Amniotic epithelial cell (primary cell): ENCODE measurements around the gene PHF5A.
"Not testable (repeated sequence)": the region's sequence is repeated elsewhere in the genome, so short reads cannot be mapped to it uniquely, and the experiment has no call there.

Source experiments
- DNase-seq: peaks from one replicate; pipeline ENCODE4 v3.0.0-alpha.2; 2010; ENCODE audit warnings: low read depth

Gene PHF5A

GRCh38 chr22:41447435-41448188 lies 20.9 kb downstream of the PHF5A start:
- peak; percentile 57 for DNase-seq

DNA sequence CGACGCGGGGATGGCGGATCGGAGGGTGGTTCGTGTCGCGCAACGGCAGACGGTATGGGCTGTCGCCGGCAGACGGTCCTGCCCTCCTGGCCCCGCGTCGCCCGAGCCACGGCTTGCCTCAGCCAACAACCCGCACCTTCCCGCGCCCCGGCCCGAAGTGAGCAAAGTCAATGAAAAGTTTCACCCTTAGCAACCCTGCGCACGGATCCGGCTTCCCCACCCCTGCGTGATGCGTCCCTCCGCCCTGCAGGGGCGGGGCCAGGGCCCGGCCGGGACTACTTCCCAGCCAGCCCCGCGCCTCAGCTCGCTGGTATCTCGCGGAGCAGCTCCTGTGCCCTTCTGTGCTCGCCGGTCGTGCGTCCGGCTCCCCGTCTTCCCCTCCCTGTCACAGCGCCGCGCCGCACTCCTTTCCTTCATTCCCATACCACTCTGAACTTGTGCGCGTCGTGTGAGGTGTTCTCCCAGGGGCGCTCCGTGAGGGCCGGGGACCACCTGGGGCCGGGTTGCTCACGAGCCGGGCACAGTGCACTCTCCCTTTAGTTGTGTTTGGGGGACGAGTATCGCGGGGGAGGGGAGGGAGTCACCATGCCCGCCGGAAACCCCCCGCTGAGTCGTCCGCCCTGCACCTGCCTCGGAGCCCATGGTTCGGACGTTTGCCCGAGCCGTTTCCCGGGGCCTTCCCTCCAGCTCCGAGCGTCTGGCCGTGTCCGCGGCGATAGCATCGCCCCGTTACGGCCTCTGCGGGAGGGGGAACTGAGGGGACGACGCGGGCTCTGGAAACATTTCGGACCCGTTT lies 21.7 kb downstream of the PHF5A start, which contains the start of gene TOB2:
Gene TOB2, minus strand, starts transcription at position 163 of the 796 bp plus-strand sequence. CDS start 9,456 bp downstream, outside the sequence.
- DNase-seq, result peak; percentile 94

DNA sequence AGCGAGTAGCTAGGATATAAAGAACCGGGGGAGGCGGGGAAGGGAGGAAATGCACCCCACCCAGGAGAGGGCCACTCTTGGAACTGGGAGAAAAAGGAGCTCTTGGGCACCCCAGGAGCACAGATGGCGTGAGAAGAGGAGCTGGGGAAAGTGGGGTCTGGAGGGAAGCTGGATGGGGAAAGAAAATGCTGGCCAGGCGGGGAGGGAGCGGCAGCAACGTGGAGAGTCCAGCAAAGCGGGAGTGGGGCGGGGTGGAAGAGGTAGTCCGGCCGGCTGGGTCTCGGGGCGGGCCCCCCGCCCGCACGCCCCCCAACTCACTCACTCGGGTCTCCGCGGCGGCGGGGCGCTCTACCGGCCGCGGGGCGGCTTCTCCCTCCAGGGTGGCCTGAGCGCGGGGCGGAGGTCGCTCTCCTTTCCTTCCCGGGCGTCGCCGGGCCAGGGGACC lies 22.4 kb downstream of the PHF5A start:
- no peak for DNase-seq

GRCh38 chr22:41445129-41446056 lies 23.1 kb downstream of the PHF5A start:
- peak; percentile 61 for DNase-seq

DNA sequence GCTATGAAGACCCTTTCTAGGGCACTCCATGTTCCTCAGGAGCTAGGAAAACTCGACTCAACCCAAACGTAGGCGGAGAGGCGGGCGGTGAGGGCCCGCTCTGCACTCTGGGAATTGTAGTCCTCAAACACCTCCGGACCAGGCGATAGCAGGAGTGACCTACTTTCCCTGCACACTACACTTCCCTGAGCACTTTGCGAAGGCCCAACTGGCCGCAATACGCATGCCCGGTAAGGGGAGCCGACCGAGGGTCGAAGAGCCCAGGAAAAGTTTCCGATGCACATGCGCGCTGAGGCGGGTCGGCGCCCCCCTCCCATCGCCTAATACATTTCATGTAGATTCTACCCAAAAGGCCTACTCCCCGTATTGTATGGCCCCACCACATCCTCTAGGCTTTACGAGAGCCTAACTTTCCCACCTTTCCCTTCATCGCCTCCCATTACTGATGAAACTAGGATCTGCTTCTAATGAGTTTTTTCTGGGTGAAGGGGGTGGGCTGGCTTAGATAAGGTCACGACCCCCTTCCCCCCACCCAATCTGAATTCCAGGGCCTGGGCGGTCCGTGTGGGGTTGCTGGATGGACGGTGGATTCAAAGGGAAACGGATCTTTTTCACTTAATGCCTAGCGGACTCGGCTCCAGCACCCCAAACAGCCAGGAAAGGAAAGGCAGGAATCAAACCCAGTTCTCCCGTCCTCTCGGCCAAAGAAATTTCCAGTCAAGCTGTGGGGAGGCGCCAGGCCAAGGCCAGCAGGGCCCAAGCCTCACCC lies 23.9 kb downstream of the PHF5A start:
- DNase-seq, result peak; percentile 96

GRCh38 chr22:41442240-41442792 lies 26.2 kb downstream of the PHF5A start:
- DNase-seq, result no peak

- DNase-seq, result not testable (repeated sequence)
These were observed 28.0 kb downstream of the PHF5A start for GRCh38 chr22:41440511-41440910.

GRCh38 chr22:41437198-41437597 lies 31.3 kb downstream of the PHF5A start:
- DNase-seq, result no peak

DNA sequence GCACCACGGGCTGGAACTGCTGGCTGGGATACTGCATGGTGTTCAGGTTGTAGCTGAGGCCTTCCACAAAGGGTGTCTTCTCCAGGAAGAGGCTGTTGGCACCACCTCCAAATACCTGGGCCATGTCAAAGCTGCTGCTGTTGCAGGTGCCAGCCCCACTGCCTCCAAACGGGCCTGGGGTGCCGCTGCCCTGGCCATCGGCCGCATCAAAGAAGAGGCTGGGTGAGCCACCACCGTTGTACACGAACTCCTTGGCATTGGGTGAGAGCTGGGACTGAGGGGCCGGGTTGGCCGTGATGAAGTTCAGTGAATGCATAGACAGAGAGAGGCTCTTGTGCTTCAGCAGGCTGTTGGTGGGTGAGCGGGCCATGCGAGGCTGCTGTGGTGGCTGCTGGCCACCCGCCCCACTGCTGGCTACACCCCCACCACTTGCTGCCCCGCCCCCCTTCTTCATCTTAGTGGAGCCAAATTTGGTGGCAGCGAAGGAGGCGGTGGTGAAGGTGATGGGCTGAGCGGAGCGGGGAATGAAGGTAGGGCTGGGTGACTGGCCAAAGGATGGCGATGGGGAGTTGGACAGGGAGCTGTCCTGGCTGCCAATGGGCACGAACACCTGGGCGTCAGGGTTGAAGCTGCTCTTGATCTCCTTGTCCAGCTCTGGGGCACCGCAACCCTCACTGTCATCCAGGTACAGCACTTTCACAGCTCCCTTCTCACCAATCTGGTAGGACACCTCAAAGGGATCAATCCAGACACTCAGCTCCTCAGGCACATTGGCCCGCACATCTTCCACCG lies 32.0 kb downstream of the PHF5A start:
- DNase-seq, result no peak

DNA sequence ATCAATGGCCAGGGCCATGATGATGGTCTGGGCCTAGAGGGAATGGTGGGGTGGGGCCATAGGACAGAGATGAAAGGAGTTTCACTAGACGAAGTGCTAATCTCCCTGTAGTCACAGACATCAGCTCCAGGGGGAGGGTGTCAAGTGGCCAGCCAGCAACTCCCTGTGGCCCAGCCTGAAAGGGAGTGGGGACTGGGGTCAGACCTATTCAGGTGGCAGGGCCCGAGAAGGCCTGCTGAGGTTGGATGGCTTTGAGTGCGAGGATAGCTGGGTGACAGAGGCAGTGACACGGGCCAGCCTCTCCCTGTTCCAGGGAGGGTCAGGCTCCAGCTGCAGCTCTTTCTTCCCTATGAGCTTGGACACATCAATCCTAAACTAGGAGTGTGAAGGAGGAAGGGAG lies 32.9 kb downstream of the PHF5A start:
- no peak for DNase-seq

DNA sequence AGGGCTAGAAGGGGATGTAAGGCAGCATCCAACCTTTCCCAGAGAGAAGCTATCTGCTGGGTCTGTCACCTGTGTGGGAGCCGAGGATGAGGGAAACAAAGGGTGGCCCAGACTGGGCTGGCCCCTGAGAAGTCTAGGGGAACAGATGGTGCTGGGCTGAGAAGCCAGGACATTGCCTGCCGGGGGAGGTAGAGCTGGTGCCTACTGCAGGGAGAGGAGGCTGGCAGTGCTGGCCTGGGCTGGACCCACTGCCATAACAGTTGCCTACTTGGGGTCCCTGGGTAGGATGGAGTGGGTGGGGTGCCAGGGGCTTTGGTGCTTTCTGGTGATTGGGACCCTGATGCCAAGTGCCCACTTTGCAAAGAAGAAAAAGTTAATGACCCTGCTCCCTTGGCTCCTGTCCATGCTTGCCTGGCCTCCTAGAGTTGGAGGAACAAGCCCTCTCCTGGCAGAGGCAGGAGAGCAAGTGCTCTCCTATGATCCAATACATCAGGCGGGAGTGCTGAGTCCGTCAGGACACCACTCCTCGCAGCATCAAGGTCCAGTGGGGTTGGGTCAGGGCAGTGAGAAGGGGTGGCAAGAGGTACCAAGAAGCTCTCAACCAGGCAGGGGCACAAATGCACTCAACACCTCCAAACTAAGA lies 34.0 kb downstream of the PHF5A start:
- DNase-seq, result not testable (repeated sequence)

DNA sequence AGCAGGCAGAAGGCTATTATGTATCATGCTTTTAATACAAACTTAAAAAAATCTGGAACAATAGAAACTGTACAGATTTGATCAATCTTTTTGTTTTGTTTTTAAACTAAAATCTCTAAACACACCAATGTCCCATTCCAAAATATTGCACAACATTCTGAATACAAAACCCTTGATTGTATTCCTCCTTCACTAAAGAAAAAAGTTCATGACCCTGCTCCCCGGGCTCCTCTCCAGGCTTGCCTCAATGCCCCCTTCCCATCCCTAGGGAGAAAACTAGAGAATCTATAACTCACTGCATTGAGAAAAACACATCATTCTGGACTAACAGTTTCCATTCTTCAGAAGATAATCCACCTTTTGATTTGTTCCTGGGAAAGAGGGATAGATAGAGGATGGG lies 35.0 kb downstream of the PHF5A start:
- not testable (repeated sequence) for DNase-seq

- DNase-seq, result no peak
These were observed 36.8 kb downstream of the PHF5A start for GRCh38 chr22:41431656-41432055.

DNA sequence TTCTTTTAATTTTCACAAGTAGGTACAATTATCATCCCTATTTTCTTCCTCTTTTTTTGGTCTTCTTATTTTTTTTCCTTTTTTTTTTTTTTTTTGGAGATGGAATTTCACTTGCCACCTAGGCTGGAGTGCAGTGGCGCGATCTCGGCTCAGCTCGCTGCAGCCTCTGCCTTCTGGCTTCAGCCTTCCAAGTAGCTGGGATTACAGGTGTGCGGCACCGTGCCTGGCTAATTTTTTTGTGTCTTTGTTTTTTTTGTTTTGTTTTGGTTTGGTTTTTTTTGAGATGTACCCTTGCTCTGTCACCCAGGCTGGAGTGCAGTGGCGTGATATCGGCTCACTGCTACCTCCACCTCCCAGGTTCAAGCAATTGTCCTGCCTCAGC lies 38.5 kb downstream of the PHF5A start:
- no peak for DNase-seq

DNA sequence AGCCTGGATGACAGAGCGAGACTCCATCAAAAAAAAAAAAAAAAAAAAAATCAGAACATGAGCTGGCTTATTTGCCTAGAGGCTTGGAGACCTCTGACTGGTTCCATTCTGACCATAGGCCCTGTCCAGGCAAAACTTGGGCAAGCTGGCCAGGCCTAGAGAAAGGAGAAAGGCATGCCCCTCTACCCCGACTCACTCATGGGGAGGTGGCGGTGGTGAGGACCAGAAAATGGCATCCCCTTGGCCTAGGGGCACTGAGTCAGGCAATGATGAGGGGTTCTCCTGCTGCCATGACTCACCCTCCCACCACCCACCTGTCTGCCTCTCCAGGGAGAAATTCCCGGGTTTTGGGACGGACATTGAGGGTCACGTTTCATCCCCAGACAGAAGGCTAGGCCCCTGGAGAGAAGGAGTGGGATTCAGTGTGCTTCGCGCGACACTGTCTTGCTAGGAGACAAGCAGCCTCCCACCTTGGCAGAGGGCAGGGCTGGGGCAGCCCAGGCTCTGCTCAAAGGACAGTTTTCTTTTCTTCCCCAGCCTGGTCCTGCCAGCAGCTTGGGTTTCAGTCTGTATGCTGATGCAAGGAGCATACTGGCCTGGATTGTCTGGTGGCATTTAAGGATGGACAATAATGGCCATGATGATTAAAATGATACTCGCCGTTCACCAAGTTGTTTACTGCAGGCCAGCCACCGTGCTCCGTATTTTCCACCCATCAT lies 39.1 kb downstream of the PHF5A start:
- DNase-seq, result no peak

DNA sequence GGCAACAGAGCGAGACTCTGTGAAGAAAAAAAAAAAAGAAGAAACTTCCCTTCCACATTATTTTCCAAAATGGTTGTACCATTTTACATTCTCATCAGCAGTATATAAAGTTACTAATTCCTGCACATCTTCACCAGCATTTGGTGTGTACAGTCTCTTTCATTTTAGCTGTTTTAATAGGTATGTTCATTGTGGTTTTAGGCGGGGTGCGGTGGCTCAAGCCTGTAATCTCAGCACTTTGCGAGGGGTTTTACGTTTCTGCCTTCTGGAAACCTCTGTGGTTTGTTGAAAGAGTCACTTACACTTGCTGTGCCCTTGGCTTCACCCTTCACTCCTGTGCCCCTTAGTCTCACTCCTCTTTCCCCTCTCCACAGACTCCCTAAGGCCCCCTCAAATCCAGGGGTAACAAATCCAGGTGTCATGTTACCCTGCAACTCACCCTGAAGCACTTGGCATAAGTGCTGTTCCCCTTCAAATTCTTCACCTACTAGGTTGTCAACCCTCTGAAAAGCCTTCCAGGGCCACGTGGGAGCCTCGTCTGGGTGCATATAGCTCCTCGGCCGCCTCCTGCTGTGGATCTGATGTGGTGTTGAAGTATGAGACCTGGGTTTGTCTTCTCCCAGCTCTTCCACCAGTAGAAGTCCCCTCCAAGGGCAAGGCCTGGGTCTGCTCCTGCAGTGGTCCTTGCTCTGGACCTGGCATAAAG lies 42.7 kb downstream of the PHF5A start:
- DNase-seq, result no peak

DNA sequence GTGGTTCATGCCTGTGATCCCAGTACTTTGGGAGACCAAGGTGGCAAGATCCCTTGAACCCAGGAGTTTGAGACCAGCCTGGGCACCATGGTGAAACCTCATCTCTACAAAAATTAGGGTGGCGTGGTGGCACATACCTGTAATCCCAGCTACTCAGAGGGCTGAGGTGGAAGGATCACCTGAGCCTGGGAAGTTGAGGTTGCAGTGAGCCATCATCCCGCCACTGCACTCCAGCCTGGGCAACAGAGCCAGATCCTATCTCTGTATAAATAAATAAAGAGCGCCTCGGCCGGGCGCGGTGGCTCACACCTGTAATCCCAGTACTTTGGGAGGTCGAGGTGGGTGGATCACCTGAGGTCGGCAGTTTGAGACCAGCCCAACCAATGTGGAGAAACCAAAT lies 49.8 kb downstream of the PHF5A start:
- no peak for DNase-seq

GRCh38 chr22:41417622-41418390 lies 50.7 kb downstream of the PHF5A start:
- no peak for DNase-seq
